Activated T-cell treated with anti-CD3 and anti-CD28 coated beads for 4 hours (primary cell): ENCODE data around the gene HOXC4.
"Not testable (repeated sequence)": the region's sequence is repeated elsewhere in the genome, so short reads cannot be mapped to it uniquely, and the experiment has no call there.

Experiments used
- DNase-seq: peaks from one replicate; pipeline ENCODE4 v3.0.0-alpha.2; 2020

HOXC4 gene

GRCh38 chr12:54060174-54060974 lies 6.7 kb downstream of the HOXC4 start:
- DNase-seq = no peak

- no peak for DNase-seq
Measured at GRCh38 chr12:54060975-54061778, 7.5 kb downstream of the HOXC4 start.

GRCh38 chr12:54065677-54066076 lies 12.0 kb downstream of the HOXC4 start:
- no peak for DNase-seq

GRCh38 chr12:54066408-54066807 lies 12.8 kb downstream of the HOXC4 start:
- no peak for DNase-seq

GRCh38 chr12:54068418-54069070 lies 14.9 kb downstream of the HOXC4 start:
- DNase-seq = no peak

GRCh38 chr12:54071942-54072341 lies 18.3 kb downstream of the HOXC4 start:
- DNase-seq = no peak

- no peak for DNase-seq
Measured at GRCh38 chr12:54074308-54074707, 20.7 kb downstream of the HOXC4 start.

- no peak for DNase-seq
Measured at GRCh38 chr12:54075409-54075808, 21.8 kb downstream of the HOXC4 start.

GRCh38 chr12:54075974-54076373 lies 22.3 kb downstream of the HOXC4 start:
- DNase-seq = no peak

- DNase-seq = not testable (repeated sequence)
Measured at GRCh38 chr12:54077843-54078242, 24.2 kb downstream of the HOXC4 start.

GRCh38 chr12:54079115-54079514 lies 25.5 kb downstream of the HOXC4 start:
- not testable (repeated sequence) for DNase-seq

- DNase-seq = not testable (repeated sequence)
Measured at GRCh38 chr12:54080008-54080924, 26.6 kb downstream of the HOXC4 start.

GRCh38 chr12:54081053-54081514 lies 27.4 kb downstream of the HOXC4 start:
- not testable (repeated sequence) for DNase-seq

- peak; percentile 4 for DNase-seq
Measured at GRCh38 chr12:54081581-54082396, 28.2 kb downstream of the HOXC4 start.

GRCh38 chr12:54082397-54082892 lies 28.8 kb downstream of the HOXC4 start:
- peak; percentile 21 for DNase-seq

GRCh38 chr12:54088011-54088410 lies 34.4 kb downstream of the HOXC4 start:
- DNase-seq = not testable (repeated sequence)

- DNase-seq = not testable (repeated sequence)
Measured at GRCh38 chr12:54089465-54089864, 35.8 kb downstream of the HOXC4 start.

GRCh38 chr12:54090312-54090711 lies 36.7 kb downstream of the HOXC4 start:
- DNase-seq = not testable (repeated sequence)

GRCh38 chr12:54092943-54093342 lies 39.3 kb downstream of the HOXC4 start:
- DNase-seq = not testable (repeated sequence)

- DNase-seq = not testable (repeated sequence)
Measured at GRCh38 chr12:54095928-54096327, 42.3 kb downstream of the HOXC4 start.

- DNase-seq = not testable (repeated sequence)
Measured at GRCh38 chr12:54098644-54099043, 45.0 kb downstream of the HOXC4 start.
